ENCODE results near the gene PTGES2.

DNA sequence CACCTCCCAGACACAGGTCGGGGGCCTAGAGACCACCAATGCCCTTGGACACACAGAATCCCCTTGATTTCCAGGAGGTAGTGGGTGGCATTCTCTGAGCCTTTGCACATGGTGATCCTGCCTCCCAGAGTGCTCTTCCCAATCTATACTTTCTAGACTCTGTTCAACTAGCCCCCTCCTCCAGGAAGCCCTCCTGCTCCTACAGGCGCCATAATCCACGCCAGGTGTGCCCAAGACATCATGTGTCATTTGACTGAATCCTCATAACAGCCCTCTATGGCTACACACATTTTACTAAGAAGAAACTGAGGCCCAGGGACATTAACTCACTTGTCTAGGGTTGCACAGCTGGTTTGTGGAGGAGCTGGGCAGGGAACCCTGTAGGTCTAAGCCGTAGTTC lies 39.7 kb upstream of the PTGES2 start:
- TF ChIP-seq POLR2A (IDR thresholded peaks at IDR 0.05), result no peak
- no peak for TF ChIP-seq CTCF (IDR thresholded peaks at IDR 0.05)
